ENCODE results near the gene GLYATL1B. TPM values are rescaled to one million over a fixed set of nuclear protein-coding genes. Genes with fewer than 3 reads are reported as not detected.
"Not testable (repeated sequence)": the region's sequence is repeated elsewhere in the genome, so short reads cannot be mapped to it uniquely, and the experiment has no call there.

GLYATL1B gene, protein sequence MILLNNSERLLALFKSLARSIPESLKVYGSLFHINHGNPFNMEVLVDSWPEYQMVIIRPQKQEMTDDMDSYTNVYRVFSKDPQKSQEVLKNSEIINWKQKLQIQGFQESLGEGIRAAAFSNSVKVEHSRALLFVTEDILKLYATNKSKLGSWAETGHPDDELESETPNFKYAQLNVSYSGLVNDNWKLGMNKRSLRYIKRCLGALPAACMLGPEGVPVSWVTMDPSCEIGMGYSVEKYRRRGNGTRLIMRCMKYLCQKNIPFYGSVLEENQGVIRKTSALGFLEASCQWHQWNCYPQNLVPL
- not detected for total RNA-seq

GRCh38 chr11:59086007-59086406 lies at the start of gene GLYATL1B:
Gene GLYATL1B (plus strand): TSS chr11:59086307. CDS start chr11:59086307, 0 bp downstream.
- ATAC-seq (ENCODE audit: low FRiP score); DNase-seq (ENCODE audit: low spot score): not testable (repeated sequence)

- not testable (repeated sequence) for ATAC-seq (ENCODE audit: low FRiP score); DNase-seq (ENCODE audit: low spot score)
Measured at GRCh38 chr11:59036542-59036941, 49.6 kb upstream of the GLYATL1B start.

DNA sequence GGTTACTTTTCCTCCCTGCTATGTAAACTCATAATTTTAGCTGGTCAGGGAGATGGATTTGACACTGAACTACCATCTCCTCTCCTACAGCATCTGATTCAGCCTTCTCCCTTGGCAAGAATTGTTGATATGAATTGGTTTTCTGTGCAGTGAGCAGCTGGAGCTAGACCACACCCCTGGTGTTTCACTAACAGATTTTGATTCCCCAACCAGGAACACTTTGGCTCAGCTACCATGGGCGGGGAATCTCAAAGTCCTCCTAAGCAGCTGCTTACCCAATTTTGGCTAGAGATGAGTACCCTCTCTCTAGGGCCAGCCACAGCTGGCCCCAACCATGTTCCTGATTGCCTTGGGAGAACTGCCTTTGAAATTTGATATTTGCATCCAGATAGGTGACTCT lies 48.7 kb upstream of the GLYATL1B start:
- not testable (repeated sequence) for ATAC-seq (ENCODE audit: low FRiP score); DNase-seq (ENCODE audit: low spot score)

GRCh38 chr11:59040607-59041006 lies 45.5 kb upstream of the GLYATL1B start:
- no peak for ATAC-seq (ENCODE audit: low FRiP score)
- no peak for DNase-seq (ENCODE audit: low spot score)
- no peak for TF ChIP-seq CTCF (IDR thresholded peaks at IDR 0.05)

- ATAC-seq (ENCODE audit: low FRiP score); DNase-seq (ENCODE audit: low spot score): not testable (repeated sequence)
Measured at GRCh38 chr11:59051383-59051782, 34.7 kb upstream of the GLYATL1B start.

DNA sequence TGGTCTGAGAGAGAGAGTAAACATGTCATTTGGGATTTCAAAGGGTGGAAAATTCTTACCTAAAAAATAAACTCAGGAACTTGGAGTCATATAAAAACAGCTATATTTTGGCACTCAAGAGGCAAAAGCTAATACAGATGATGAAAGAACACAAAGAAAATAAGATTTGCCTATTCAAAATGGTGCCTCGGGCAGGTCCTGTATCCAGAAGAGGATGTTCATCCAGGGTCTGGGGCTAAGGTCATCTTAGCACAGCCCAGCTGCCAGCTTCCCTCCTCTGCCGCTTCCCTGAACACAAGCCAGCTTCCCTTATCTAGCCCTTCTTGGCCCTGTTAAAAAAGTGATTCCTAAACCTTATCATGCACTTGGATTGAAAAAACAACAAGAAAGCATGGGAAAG lies 33.8 kb upstream of the GLYATL1B start:
- ATAC-seq (ENCODE audit: low FRiP score); DNase-seq (ENCODE audit: low spot score): not testable (repeated sequence)

- ATAC-seq (ENCODE audit: low FRiP score): no peak
- DNase-seq (ENCODE audit: low spot score): peak; percentile 88
- TF ChIP-seq CTCF (IDR thresholded peaks at IDR 0.05): no peak
Measured at GRCh38 chr11:59053387-59053786, 32.7 kb upstream of the GLYATL1B start.

GRCh38 chr11:59058120-59059033 lies 27.7 kb upstream of the GLYATL1B start:
- DNase-seq (ENCODE audit: low spot score): peak; percentile 64
- ATAC-seq (ENCODE audit: low FRiP score): peak; percentile 82
- TF ChIP-seq CTCF (IDR thresholded peaks at IDR 0.05): peak in 1 of 3 donors; percentile 38

DNA sequence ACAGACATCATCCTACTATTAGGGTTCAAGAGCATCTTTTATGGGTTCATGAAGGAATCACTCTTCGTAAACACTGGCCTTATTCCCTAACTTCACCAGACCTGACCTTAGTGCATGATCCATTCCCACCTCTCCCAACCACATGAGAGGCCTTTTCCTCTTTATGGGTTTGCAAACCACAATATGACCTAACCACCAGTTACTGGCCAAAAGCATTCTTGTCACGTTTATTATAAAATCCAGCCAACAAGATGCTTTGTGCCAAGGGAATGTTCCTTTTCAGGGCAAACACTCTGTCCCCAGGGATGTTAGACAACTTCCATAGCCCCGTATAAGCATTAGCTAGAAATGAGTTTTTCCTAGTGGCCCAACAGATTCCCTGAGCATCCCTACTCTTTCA lies 26.0 kb upstream of the GLYATL1B start:
- DNase-seq (ENCODE audit: low spot score); ATAC-seq (ENCODE audit: low FRiP score): not testable (repeated sequence)

Measured in omental fat pad (tissue), 4 donors.